Stimulated activated naive CD8-positive, alpha-beta T cell treated with anti-CD3 and anti-CD28 coated beads, Interleukin-15, Interleukin-2, amounts not matched to agents 100 ng/mL and 50 ng/mL, for 24 hours (primary cell): ENCODE results near the gene REEP3.
A peak's percentile ranks its signal among the peaks of the same experiment; 100 is the strongest.
"Not testable (repeated sequence)": the region's sequence is repeated elsewhere in the genome, so short reads cannot be mapped to it uniquely, and the experiment has no call there.

ENCODE experiments used
- H3K27ac Mint-ChIP-seq: one replicate; pipeline ENCODE4 v1.8.0; 2021; ENCODE audit warnings: mild to moderate bottlenecking, mixed read lengths
- H3K27me3 Mint-ChIP-seq: one replicate; pipeline ENCODE4 v1.8.0; 2021; ENCODE audit warnings: mixed read lengths
- H3K36me3 Mint-ChIP-seq: one replicate; pipeline ENCODE4 v1.8.0; 2021; ENCODE audit warnings: low read depth, mixed read lengths
- H3K4me1 Mint-ChIP-seq: one replicate; pipeline ENCODE4 v1.8.0; 2021; ENCODE audit warnings: low read depth, mixed read lengths
- H3K4me3 Mint-ChIP-seq: one replicate; pipeline ENCODE4 v1.8.0; 2021; ENCODE audit warnings: mild to moderate bottlenecking, mixed read lengths
- H3K9me3 Mint-ChIP-seq: one replicate; pipeline ENCODE4 v1.8.0; 2021; ENCODE audit warnings: mixed read lengths

REEP3 gene

GRCh38 chr10:63498665-63499064, 22.5 kb upstream of the REEP3 start:
- Mint-ChIP-seq H3K27me3 (no peaks in the 10 kb centered on the region), H3K27ac (no peak overlapping the region), H3K4me3 (no peak overlapping the region), H3K9me3 (no peaks in the 10 kb centered on the region), H3K4me1 (peaks cover 13% of the 10 kb centered on the region), H3K36me3 (peaks cover 22% of the 10 kb centered on the region)

- H3K9me3 Mint-ChIP-seq, H3K27me3 Mint-ChIP-seq, H3K27ac Mint-ChIP-seq, H3K4me3 Mint-ChIP-seq: not testable (repeated sequence)
- H3K4me1 Mint-ChIP-seq: peaks cover 13% of the 10 kb centered on the region
- H3K36me3 Mint-ChIP-seq: peaks cover 16% of the 10 kb centered on the region
Observed at GRCh38 chr10:63500551-63500950, 20.6 kb upstream of the REEP3 start.

- Mint-ChIP-seq H3K9me3 (no peaks in the 10 kb centered on the region), H3K4me3 (no peak overlapping the region), H3K27me3 (no peaks in the 10 kb centered on the region), H3K4me1 (peaks cover 8% of the 10 kb centered on the region), H3K27ac (no peak overlapping the region), H3K36me3 (peaks cover 8% of the 10 kb centered on the region)
Observed at GRCh38 chr10:63501954-63502353, 19.2 kb upstream of the REEP3 start.

- Mint-ChIP-seq H3K9me3 (no peaks in the 10 kb centered on the region), H3K27me3 (no peaks in the 10 kb centered on the region), H3K36me3 (peaks cover 10% of the 10 kb centered on the region), H3K4me3 (no peak overlapping the region), H3K4me1 (peaks cover 7% of the 10 kb centered on the region), H3K27ac (no peak overlapping the region)
Observed at GRCh38 chr10:63502832-63503231, 18.4 kb upstream of the REEP3 start.

GRCh38 chr10:63503395-63503794, 17.8 kb upstream of the REEP3 start:
- no peak overlapping the region for H3K27ac Mint-ChIP-seq
- peaks cover 16% of the 10 kb centered on the region for H3K36me3 Mint-ChIP-seq
- no peaks in the 10 kb centered on the region for H3K27me3 Mint-ChIP-seq
- no peak overlapping the region for H3K4me3 Mint-ChIP-seq
- H3K4me1 Mint-ChIP-seq: peaks cover 4% of the 10 kb centered on the region
- H3K9me3 Mint-ChIP-seq: no peaks in the 10 kb centered on the region

GRCh38 chr10:63504145-63504881, 16.9 kb upstream of the REEP3 start:
- peaks cover 3% of the 10 kb centered on the region for H3K4me1 Mint-ChIP-seq
- H3K4me3 Mint-ChIP-seq: no peak overlapping the region
- no peak overlapping the region for H3K27ac Mint-ChIP-seq
- H3K9me3 Mint-ChIP-seq: no peaks in the 10 kb centered on the region
- peaks cover 14% of the 10 kb centered on the region for H3K36me3 Mint-ChIP-seq
- H3K27me3 Mint-ChIP-seq: no peaks in the 10 kb centered on the region

- no peak overlapping the region for H3K27ac Mint-ChIP-seq
Observed at GRCh38 chr10:63505562-63505961, 15.6 kb upstream of the REEP3 start.

GRCh38 chr10:63506554-63506953, 14.6 kb upstream of the REEP3 start:
- H3K9me3 Mint-ChIP-seq: no peaks in the 10 kb centered on the region
- H3K27me3 Mint-ChIP-seq: no peaks in the 10 kb centered on the region
- peaks cover 5% of the 10 kb centered on the region for H3K4me1 Mint-ChIP-seq
- H3K27ac Mint-ChIP-seq: no peak overlapping the region
- no peak overlapping the region for H3K4me3 Mint-ChIP-seq
- peaks cover 12% of the 10 kb centered on the region for H3K36me3 Mint-ChIP-seq

More at GRCh38 chr10:63505562-63505961, 15.6 kb upstream of the REEP3 start:
- H3K9me3 Mint-ChIP-seq: no peaks in the 10 kb centered on the region
- H3K4me3 Mint-ChIP-seq: no peak overlapping the region
- no peaks in the 10 kb centered on the region for H3K27me3 Mint-ChIP-seq
- peaks cover 5% of the 10 kb centered on the region for H3K4me1 Mint-ChIP-seq
- peaks cover 12% of the 10 kb centered on the region for H3K36me3 Mint-ChIP-seq

GRCh38 chr10:63515002-63515763, 6.0 kb upstream of the REEP3 start:
- Mint-ChIP-seq H3K4me1 (peaks cover 70% of the 10 kb centered on the region), H3K36me3 (peaks cover 39% of the 10 kb centered on the region), H3K27me3 (no peaks in the 10 kb centered on the region), H3K9me3 (peaks cover 5% of the 10 kb centered on the region), H3K4me3 (peak overlapping the region; percentile 8), H3K27ac (peak overlapping the region; percentile 86)

GRCh38 chr10:63516207-63516606, 5.0 kb upstream of the REEP3 start:
- H3K9me3 Mint-ChIP-seq: peaks cover 5% of the 10 kb centered on the region
- no peak overlapping the region for H3K4me3 Mint-ChIP-seq
- H3K27ac Mint-ChIP-seq: no peak overlapping the region
- peaks cover 76% of the 10 kb centered on the region for H3K4me1 Mint-ChIP-seq
- peaks cover 39% of the 10 kb centered on the region for H3K36me3 Mint-ChIP-seq
- no peaks in the 10 kb centered on the region for H3K27me3 Mint-ChIP-seq

GRCh38 chr10:63518690-63519288, 2.4 kb upstream of the REEP3 start:
- Mint-ChIP-seq H3K36me3 (peaks cover 19% of the 10 kb centered on the region), H3K9me3 (peaks cover 5% of the 10 kb centered on the region), H3K27ac (peak overlapping the region; percentile 27), H3K4me3 (peak overlapping the region; percentile 11), H3K27me3 (no peaks in the 10 kb centered on the region), H3K4me1 (peaks cover 83% of the 10 kb centered on the region)

GRCh38 chr10:63521416-63522276, 445 bp downstream of the REEP3 start:
- H3K27me3 Mint-ChIP-seq: no peaks in the 10 kb centered on the region
- peak overlapping the region; percentile 85 for H3K4me3 Mint-ChIP-seq
- H3K9me3 Mint-ChIP-seq: no peaks in the 10 kb centered on the region
- H3K36me3 Mint-ChIP-seq: peaks cover 14% of the 10 kb centered on the region
- peaks cover 64% of the 10 kb centered on the region for H3K4me1 Mint-ChIP-seq
- peak overlapping the region; percentile 86 for H3K27ac Mint-ChIP-seq

- H3K9me3 Mint-ChIP-seq: no peaks in the 10 kb centered on the region
- peaks cover 58% of the 10 kb centered on the region for H3K4me1 Mint-ChIP-seq
- H3K4me3 Mint-ChIP-seq: peak overlapping the region; percentile 85
- no peaks in the 10 kb centered on the region for H3K27me3 Mint-ChIP-seq
- H3K36me3 Mint-ChIP-seq: peaks cover 14% of the 10 kb centered on the region
- H3K27ac Mint-ChIP-seq: peak overlapping the region; percentile 86
Observed at GRCh38 chr10:63522277-63522687, 1.1 kb downstream of the REEP3 start.

- Mint-ChIP-seq H3K27ac (no peak overlapping the region), H3K36me3 (peaks cover 18% of the 10 kb centered on the region), H3K27me3 (no peaks in the 10 kb centered on the region), H3K4me1 (peaks cover 58% of the 10 kb centered on the region), H3K4me3 (peak overlapping the region; percentile 85), H3K9me3 (no peaks in the 10 kb centered on the region)
Observed at GRCh38 chr10:63522995-63523394, 1.8 kb downstream of the REEP3 start.
